OCI-LY3 (cell line): ENCODE results near the gene GRIN2A.

Experiments used
- H2AFZ ChIP-seq: fragments of 200-600, 300-600 bp; shearing (Covaris generic); 2 replicates; pipeline ENCODE4 v1.6.0; 2014; ENCODE audit warnings: antibody characterized with exemption, low read depth, low read length
- H3K27ac ChIP-seq: fragments of 200-600, 300-600 bp; sonication (generic); 2 replicates; pipeline ENCODE4 v1.5.1; 2014; ENCODE audit warnings: mild to moderate bottlenecking, low read length, moderate library complexity, mixed read lengths
- H3K27me3 ChIP-seq: fragments of 200-600, 300-600 bp; sonication (generic); 2 replicates; pipeline ENCODE4 v1.6.1; 2014; ENCODE audit warnings: low read depth, low read length, mixed read lengths
- H3K36me3 ChIP-seq: fragments of 200-600, 300-600 bp; sonication (generic); replicated peaks from 2 replicates; pipeline ENCODE3; 2014; ENCODE audit warnings: low read depth, low read length, mixed read lengths
- H3K4me1 ChIP-seq: fragments of 300-600, 200-600 bp; sonication (generic); 2 replicates; pipeline ENCODE4 v1.6.1; 2014; ENCODE audit warnings: low read length, mixed read lengths
- H3K4me2 ChIP-seq: fragments of 200-600, 300-600 bp; sonication (generic); 2 replicates; pipeline ENCODE4 v1.6.1; 2014; ENCODE audit warnings: low read length, mixed read lengths
- H3K4me3 ChIP-seq: fragments of 300-600, 200-600 bp; sonication (generic); 2 replicates; pipeline ENCODE4 v1.5.1; 2014; ENCODE audit warnings: antibody characterized with exemption, mild to moderate bottlenecking, low read length, moderate library complexity
- H3K79me2 ChIP-seq: fragments of 300-600, 200-600 bp; shearing (Covaris generic); 2 replicates; pipeline ENCODE4 v1.6.1; 2014; ENCODE audit warnings: mild to moderate bottlenecking, low read length, mixed read lengths
- H3K9ac ChIP-seq: fragments of 300-600, 200-600 bp; shearing (Covaris generic); 2 replicates; pipeline ENCODE4 v1.6.0; 2014; ENCODE audit warnings: mild to moderate bottlenecking, low read length, moderate library complexity
- H3K9me3 ChIP-seq: fragments of 200-600, 300-600 bp; shearing (Covaris generic); 2 replicates; pipeline ENCODE4 v1.6.1; 2014; ENCODE audit warnings: low read length, mixed read lengths; ENCODE audit not compliant: insufficient read depth
- H4K20me1 ChIP-seq: fragments of 200-600, 300-600 bp; sonication (generic); 2 replicates; pipeline ENCODE4 v1.6.1; 2016; ENCODE audit warnings: low read length, mixed read lengths; ENCODE audit not compliant: insufficient read depth
- CTCF ChIP-seq: fragments of 200-600, 300-600 bp; sonication (generic); IDR thresholded peaks from 2 replicates; pipeline ENCODE4 v1.5.1; 2014; ENCODE audit warnings: antibody characterized with exemption, low read length, low read depth
- EZH2phosphoT487 ChIP-seq: fragments of 200-600 bp; shearing (Covaris generic); IDR thresholded peaks from 2 replicates; pipeline ENCODE4 v1.6.1; 2018; ENCODE audit warnings: antibody characterized with exemption, mixed run types, low read depth

The GRIN2A gene

GRCh38 chr16:10178526-10178925 is 3.7 kb downstream of the GRIN2A start:
- H3K4me3 ChIP-seq = no peak overlapping the region
- H4K20me1 ChIP-seq = no peaks in the 10 kb centered on the region
- TF ChIP-seq EZH2phosphoT487 = no peak
- H3K4me2 ChIP-seq = no peak overlapping the region
- no peaks in the 10 kb centered on the region for H3K36me3 ChIP-seq
- H3K27me3 ChIP-seq = peaks cover 3% of the 10 kb centered on the region; the same call in 1 of the 2 replicates
- no peaks in the 10 kb centered on the region for H3K79me2 ChIP-seq
- H3K27ac ChIP-seq = no peak overlapping the region
- H2AFZ ChIP-seq = no peak overlapping the region
- H3K9me3 ChIP-seq = no peaks in the 10 kb centered on the region
- H3K4me1 ChIP-seq = no peaks in the 10 kb centered on the region; the same call in 1 of the 2 replicates
- H3K9ac ChIP-seq = no peak overlapping the region

DNA sequence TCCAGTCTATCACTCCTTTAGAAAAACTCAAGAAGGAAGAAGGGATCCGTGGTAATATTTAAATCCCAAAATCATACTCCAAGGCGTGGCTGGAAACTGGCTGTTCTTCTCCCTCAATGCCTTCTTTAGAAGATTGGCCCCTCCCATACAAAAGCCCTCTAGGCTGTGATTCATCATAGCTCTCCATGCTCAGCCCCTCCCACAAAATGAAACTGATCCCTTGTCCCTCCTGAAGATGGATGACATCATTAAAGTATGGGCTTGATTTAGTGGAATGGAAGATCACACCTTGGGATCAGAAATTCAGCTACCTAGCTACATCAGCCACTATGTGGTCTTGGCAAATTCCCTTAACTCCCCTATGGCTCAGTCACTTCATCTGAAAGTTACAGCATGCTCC is 4.1 kb downstream of the GRIN2A start:
- H3K79me2 ChIP-seq = no peaks in the 10 kb centered on the region
- H3K9ac ChIP-seq = no peak overlapping the region
- H3K9me3 ChIP-seq = no peaks in the 10 kb centered on the region
- H2AFZ ChIP-seq = no peak overlapping the region
- peaks cover 3% of the 10 kb centered on the region; the same call in 1 of the 2 replicates for H3K27me3 ChIP-seq
- no peaks in the 10 kb centered on the region for H4K20me1 ChIP-seq
- H3K4me3 ChIP-seq = no peak overlapping the region
- no peak overlapping the region for H3K4me2 ChIP-seq
- H3K4me1 ChIP-seq = no peaks in the 10 kb centered on the region; the same call in 1 of the 2 replicates
- TF ChIP-seq EZH2phosphoT487 (no peak), CTCF (no peak)
- H3K27ac ChIP-seq = no peak overlapping the region
- no peaks in the 10 kb centered on the region for H3K36me3 ChIP-seq

GRCh38 chr16:10172848-10173655 is 9.2 kb downstream of the GRIN2A start:
- Histone ChIP-seq H3K36me3 (no peaks in the 10 kb centered on the region), H3K4me2 (no peak overlapping the region), H3K27me3 (no peaks in the 10 kb centered on the region; the same call in 1 of the 2 replicates)

GRCh38 chr16:10171221-10171620 is 11.0 kb downstream of the GRIN2A start:
- H3K9ac ChIP-seq = no peak overlapping the region
- TF ChIP-seq CTCF (no peak), EZH2phosphoT487 (no peak)
- no peaks in the 10 kb centered on the region for H4K20me1 ChIP-seq
- peaks cover 11% of the 10 kb centered on the region for H3K27me3 ChIP-seq
- no peak overlapping the region for H2AFZ ChIP-seq
- no peak overlapping the region for H3K4me2 ChIP-seq
- H3K4me1 ChIP-seq = no peaks in the 10 kb centered on the region
- H3K4me3 ChIP-seq = no peak overlapping the region
- no peak overlapping the region for H3K27ac ChIP-seq
- no peaks in the 10 kb centered on the region for H3K36me3 ChIP-seq
- H3K79me2 ChIP-seq = no peaks in the 10 kb centered on the region
- no peaks in the 10 kb centered on the region for H3K9me3 ChIP-seq

More at GRCh38 chr16:10172848-10173655, 9.2 kb downstream of the GRIN2A start:
- no peak for TF ChIP-seq EZH2phosphoT487
- no peaks in the 10 kb centered on the region for H3K4me1 ChIP-seq
- H2AFZ ChIP-seq = no peak overlapping the region
- no peak overlapping the region for H3K27ac ChIP-seq
- no peak overlapping the region for H3K9ac ChIP-seq
- H4K20me1 ChIP-seq = no peaks in the 10 kb centered on the region
- H3K4me3 ChIP-seq = no peak overlapping the region
- H3K9me3 ChIP-seq = no peaks in the 10 kb centered on the region
- no peaks in the 10 kb centered on the region for H3K79me2 ChIP-seq

GRCh38 chr16:10169904-10170410 is 12.3 kb downstream of the GRIN2A start:
- H3K27ac ChIP-seq = no peak overlapping the region
- H3K79me2 ChIP-seq = no peaks in the 10 kb centered on the region
- no peak overlapping the region for H2AFZ ChIP-seq
- H3K9ac ChIP-seq = no peak overlapping the region
- H3K4me3 ChIP-seq = no peak overlapping the region
- H3K36me3 ChIP-seq = no peaks in the 10 kb centered on the region
- H4K20me1 ChIP-seq = no peaks in the 10 kb centered on the region
- H3K27me3 ChIP-seq = peaks cover 16% of the 10 kb centered on the region
- no peaks in the 10 kb centered on the region for H3K4me1 ChIP-seq
- H3K9me3 ChIP-seq = no peaks in the 10 kb centered on the region
- H3K4me2 ChIP-seq = no peak overlapping the region
- no peak for TF ChIP-seq EZH2phosphoT487
- no peak for TF ChIP-seq CTCF
